HepG2 (cell line): ENCODE results near the gene TNFRSF6B. TPM values are rescaled to one million over a fixed set of nuclear protein-coding genes. Genes with fewer than 3 reads are reported as not detected.

Experiments
- ATAC-seq: fragments of 200-7000 bp; cut with Tn5 transposase; 3 replicates; pipeline ENCODE4 v1.9.1; 2020; ENCODE audit warnings: mild to moderate bottlenecking, moderate library complexity
- BruUV-seq: library from RNA; stranded (reverse); fragments of 400-500 nt; replicated peaks from 2 replicates; lab custom pipeline; 2021; lab: Mats Ljungman, UMichigan
- CTCF ChIA-PET: fragments of 300-600 bp; formaldehyde crosslinking; extraction: SDS; loops from one replicate; lab custom pipeline; 2021; ENCODE audit warnings: low total read pairs, inconsistent platforms, low intra/inter-chr PET ratio; lab: Yijun Ruan, JAX
- POLR2A ChIA-PET: fragments of 350-600 bp; sonication (Branson Sonifier 250); formaldehyde crosslinking; loops from one replicate; lab custom pipeline; 2020; ENCODE audit warnings: antibody characterized with exemption, inconsistent platforms; lab: Yijun Ruan, JAX
- DNase-seq: peaks from one replicate; pipeline ENCODE4 v3.0.0-alpha.2; 2015; ENCODE audit warnings: low spot score
- FAIRE-seq: peaks from 3 replicates; lab custom pipeline; 2011; peaks lifted over from hg19 to GRCh38; lab: Jason Lieb, UNC
- H2AFZ ChIP-seq: one replicate; pipeline ENCODE4 v1.6.1; 2011; ENCODE audit warnings: low read length, inconsistent platforms
- H3K27ac ChIP-seq: fragments of 300-600 bp; 3 replicates; pipeline ENCODE4 v1.8.0; 2011; ENCODE audit warnings: mixed run types, mild to moderate bottlenecking, mixed read lengths, low read length, inconsistent platforms; ENCODE audit not compliant: insufficient read depth; ENCODE audit errors: extremely low read length
- H3K27me3 ChIP-seq, 2 experiments: fragments of 200-600 bp in 1 of 2; 2 replicates in 1 of 2; 3 replicates in 1 of 2; pipeline versions ENCODE4 v1.6.0 to v1.8.0; 2011; ENCODE audit warnings: low read length in 2 of 2, mild to moderate bottlenecking in 2 of 2, moderate library complexity in 2 of 2, inconsistent platforms in 1 of 2; ENCODE audit not compliant: insufficient read depth in 2 of 2, control insufficient read depth in 1 of 2
- H3K36me3 ChIP-seq, 2 experiments: fragments of 200-600 bp in 1 of 2; replicated peaks in 1 of 2; 2 replicates in 1 of 2; 3 replicates in 1 of 2; pipeline versions ENCODE4 v1.5.1 to v1.8.0; 2011; ENCODE audit warnings: low read length in 2 of 2, inconsistent platforms in 1 of 2; ENCODE audit not compliant: insufficient read depth in 2 of 2, control insufficient read depth in 1 of 2
- H3K4me1 ChIP-seq: 2 replicates; pipeline ENCODE4 v1.5.1; 2012; ENCODE audit warnings: low read length, inconsistent platforms; ENCODE audit not compliant: insufficient read depth
- H3K4me2 ChIP-seq: 2 replicates; pipeline ENCODE4 v1.6.0; 2011; ENCODE audit warnings: low read depth, low read length, inconsistent platforms
- H3K4me3 ChIP-seq, 3 experiments: fragments of 200-600 bp in 1 of 3; sonication (generic), shearing (Covaris generic) in 1 of 3; replicated peaks in 1 of 3; 2 replicates each; pipeline ENCODE4 v1.5.1; 2011 to 2016; ENCODE audit warnings: low read length in 3 of 3, inconsistent platforms in 2 of 3, low read depth in 2 of 3, mild to moderate bottlenecking in 2 of 3, control low read depth in 1 of 3, mixed read lengths in 1 of 3; ENCODE audit not compliant: insufficient read depth in 1 of 3
- H3K79me2 ChIP-seq: one replicate; pipeline ENCODE4 v1.6.1; 2011; ENCODE audit warnings: low read length, inconsistent platforms; ENCODE audit not compliant: insufficient read depth
- H3K9ac ChIP-seq: 2 replicates; pipeline ENCODE4 v1.6.0; 2011; ENCODE audit warnings: mild to moderate bottlenecking, low read depth, low read length, inconsistent platforms; ENCODE audit not compliant: insufficient read depth
- H3K9me3 ChIP-seq: 2 replicates; pipeline ENCODE4 v1.5.1; 2012; ENCODE audit warnings: mild to moderate bottlenecking, low read length
- H4K20me1 ChIP-seq: 2 replicates; pipeline ENCODE4 v1.6.0; 2011; ENCODE audit warnings: inconsistent platforms, mild to moderate bottlenecking, low read length, moderate library complexity; ENCODE audit not compliant: insufficient read depth
- CREB3 ChIP-seq: sonication (generic); formaldehyde crosslinking; IDR thresholded peaks from 2 replicates; pipeline ENCODE4 v1.5.0; 2020; ENCODE audit warnings: missing genetic modification reagents
- GMEB1 ChIP-seq: sonication (generic); formaldehyde crosslinking; IDR thresholded peaks from 2 replicates; pipeline ENCODE4 v1.5.1; 2020; ENCODE audit warnings: missing genetic modification reagents, mild to moderate bottlenecking, borderline replicate concordance
- MED1 ChIP-seq: sonication (generic); formaldehyde crosslinking; IDR thresholded peaks from 2 replicates; pipeline ENCODE4 v1.4.0; 2020; ENCODE audit warnings: missing genetic modification reagents
- NCOA5 ChIP-seq: sonication (generic); formaldehyde crosslinking; IDR thresholded peaks from 2 replicates; pipeline ENCODE4 v1.4.0; 2020; ENCODE audit warnings: missing genetic modification reagents
- SIN3A ChIP-seq: IDR thresholded peaks from 2 replicates; pipeline ENCODE4 v1.6.1; 2011; ENCODE audit warnings: low read depth, mild to moderate bottlenecking, control low read depth, low read length, borderline replicate concordance
- SMAD9 ChIP-seq: sonication (generic); formaldehyde crosslinking; IDR thresholded peaks from 2 replicates; pipeline ENCODE4 v1.5.1; 2020; ENCODE audit warnings: mild to moderate bottlenecking, missing genetic modification reagents
- ZSCAN25 ChIP-seq: sonication (generic); formaldehyde crosslinking; IDR thresholded peaks from 2 replicates; pipeline ENCODE4 v1.8.0; 2022; ENCODE audit warnings: mild to moderate bottlenecking, missing genetic modification reagents
- WGBS: methylation state at CpG from one replicate; pipeline ENCODE4 v1.1.6; 2017; ENCODE audit warnings: low lambda C conversion rate; 5-methylcytosine and 5-hydroxymethylcytosine counted together
- in situ Hi-C: cut with HindIII; loops from 2 replicates; pipeline ENCODE4 v1.10.0; 2017; ENCODE audit warnings: low pct_unique_long_range_greater_than_20kb; ENCODE audit not compliant: extremely low pct_ligation_motif_present
- intact Hi-C: fragments of 100-400 bp; cut with micrococcal nuclease; formaldehyde crosslinking; loops from one replicate; pipeline ENCODE4 v1.10.0; 2022; ENCODE audit not compliant: unreplicated experiment
- polyA plus RNA-seq, 8 experiments: library from polyadenylated mRNA; depleted of rRNA in 3 of 8; stranded (reverse) in 7 of 8; unstranded in 1 of 8; fragments of >200 nt; fragmentation: Illumina TruSeq in 4 of 8; extraction: Trizol in 4 of 8; gene quantifications; 2 replicates each; pipeline versions ENCODE4 v1.2.1 to v1.2.3, GENCODE V29; 2011 to 2016; ENCODE audit warnings: low read depth in 4 of 8, missing spikeins in 1 of 8, mixed read lengths in 1 of 8; ENCODE audit not compliant: insufficient read depth in 1 of 8
- total RNA-seq, 5 experiments: library from RNA; depleted of rRNA; stranded (reverse); fragments of >200 nt; fragmentation: Illumina TruSeq; extraction: Trizol; gene quantifications; 2 replicates each; pipeline ENCODE4 v1.2.3, GENCODE V29; 2016; ENCODE audit warnings: low read depth in 1 of 5
- TF ChIP-seq, protein P1 (sequence below): sonication (generic); formaldehyde crosslinking; IDR thresholded peaks from 2 replicates; pipeline ENCODE4 v1.5.1; 2020; ENCODE audit warnings: mild to moderate bottlenecking, missing genetic modification reagents, moderate library complexity

Gene TNFRSF6B
- total and polyA plus RNA-seq, 2 of the 13 experiments (the other 11 are each of a cell fraction or from before 2014, with no cell fraction given) = 0.24 TPM; not detected in 1

DNA sequence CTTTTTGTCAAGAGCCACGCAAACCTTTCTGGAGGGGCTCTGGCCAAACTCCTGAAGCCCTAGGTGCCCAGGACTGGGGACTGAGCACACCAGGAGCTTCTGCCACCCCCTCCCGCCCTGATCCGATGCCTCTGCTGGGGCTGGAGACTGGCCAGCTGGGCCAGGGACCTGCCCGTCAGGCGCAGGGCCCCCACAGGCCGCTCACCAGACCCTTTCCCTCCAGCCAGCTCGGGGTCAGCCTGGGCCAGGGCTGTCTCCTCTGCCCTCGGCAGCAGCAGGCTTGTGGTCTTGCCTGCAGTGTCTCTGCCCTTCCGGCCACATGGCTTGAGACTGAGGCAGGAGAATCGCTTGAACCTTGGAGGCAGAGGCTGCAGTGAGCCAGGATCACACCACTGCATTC lies 23.8 kb upstream of the TNFRSF6B start:
- ChIA-PET POLR2A (no interaction called here), CTCF (no interaction called here)
- WGBS = 94% methylated on average over 10 of the region's 10 CpGs
- Histone ChIP-seq H3K4me1 (no peaks in the 10 kb centered on the region), H3K27ac (no peak overlapping the region), H3K9ac (no peak overlapping the region), H4K20me1 (no peaks in the 10 kb centered on the region), H2AFZ (no peak overlapping the region), H3K4me3 (no peak overlapping the region), H3K9me3 (no peaks in the 10 kb centered on the region), H3K79me2 (no peaks in the 10 kb centered on the region), H3K4me2 (no peak overlapping the region), H3K36me3 (peaks cover 25 to 42% of the 10 kb centered on the region in 2 experiments), H3K27me3 (no peaks in the 10 kb centered on the region)
- no peak for TF ChIP-seq SIN3A
- no peak for TF ChIP-seq GMEB1 (CRISPR knock-in tag)
- no peak for TF ChIP-seq MED1
- TF ChIP-seq ZSCAN25 = no peak
- intact Hi-C loops (no loop called here), in situ Hi-C loops (no loop called here)
- no TSS peak for BruUV-seq
- DNase-seq (no peak), ATAC-seq (no peak; the same call in 2 of the 3 replicates), FAIRE-seq (no peak)

GRCh38 chr20:63673951-63674350 lies 22.5 kb upstream of the TNFRSF6B start:
- no peak overlapping the region for H3K27ac ChIP-seq
- FAIRE-seq (no peak), DNase-seq (no peak), ATAC-seq (no peak)
- BruUV-seq = no TSS peak
- H4K20me1 ChIP-seq = no peaks in the 10 kb centered on the region
- no peak overlapping the region for H2AFZ ChIP-seq
- H3K9ac ChIP-seq = no peak overlapping the region
- no peaks in the 10 kb centered on the region for H3K79me2 ChIP-seq
- CTCF ChIA-PET = no interaction called here
- H3K4me1 ChIP-seq = no peaks in the 10 kb centered on the region
- 95% methylated on average over 11 of the region's 14 CpGs for WGBS
- TF ChIP-seq CREB3 (CRISPR knock-in tag) (no peak), SMAD9 (CRISPR knock-in tag) (no peak), NCOA5 (no peak)
- TF ChIP-seq, protein P1, sequence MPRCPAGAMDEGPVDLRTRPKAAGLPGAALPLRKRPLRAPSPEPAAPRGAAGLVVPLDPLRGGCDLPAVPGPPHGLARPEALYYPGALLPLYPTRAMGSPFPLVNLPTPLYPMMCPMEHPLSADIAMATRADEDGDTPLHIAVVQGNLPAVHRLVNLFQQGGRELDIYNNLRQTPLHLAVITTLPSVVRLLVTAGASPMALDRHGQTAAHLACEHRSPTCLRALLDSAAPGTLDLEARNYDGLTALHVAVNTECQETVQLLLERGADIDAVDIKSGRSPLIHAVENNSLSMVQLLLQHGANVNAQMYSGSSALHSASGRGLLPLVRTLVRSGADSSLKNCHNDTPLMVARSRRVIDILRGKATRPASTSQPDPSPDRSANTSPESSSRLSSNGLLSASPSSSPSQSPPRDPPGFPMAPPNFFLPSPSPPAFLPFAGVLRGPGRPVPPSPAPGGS (CRISPR knock-in tag) = no peak
- peaks cover 19 to 39% of the 10 kb centered on the region in 2 experiments for H3K36me3 ChIP-seq
- in situ Hi-C loops = no loop called here
- intact Hi-C loops = no loop called here
- POLR2A ChIA-PET = no interaction called here
- H3K4me3 ChIP-seq = no peak overlapping the region
- no peaks in the 10 kb centered on the region for H3K27me3 ChIP-seq
- no peak overlapping the region for H3K4me2 ChIP-seq
- H3K9me3 ChIP-seq = no peaks in the 10 kb centered on the region
